Esophagus squamous epithelium (tissue), 5 donors: ENCODE results near the gene TEC. TPM values are rescaled to one million over a fixed set of nuclear protein-coding genes. Genes with fewer than 3 reads are reported as not detected.

Experiments used
- DNase-seq: peaks from one replicate; lab custom pipeline; 2025; lab: John Stamatoyannopoulos, UW
- H3K27ac ChIP-seq, 4 donors: fragments of 200-600 bp; sonication (generic); one replicate each; pipeline ENCODE4 v1.5.1; 2016 to 2019; ENCODE audit warnings: mild to moderate bottlenecking in 1 of 4
- H3K27me3 ChIP-seq, 4 donors: fragments of 200-600 bp; sonication (generic); 1 replicate in 3 of 4; 2 replicates in 1 of 4; pipeline versions ENCODE4 v1.5.1 to v1.6.0; 2017 to 2021; ENCODE audit warnings: antibody characterized with exemption in 1 of 4
- H3K36me3 ChIP-seq, 3 donors: fragments of 200-600 bp; sonication (generic); one replicate each; pipeline ENCODE4 v1.5.1; 2016 to 2019
- H3K4me1 ChIP-seq, 3 donors: fragments of 200-600 bp; sonication (generic); one replicate each; pipeline ENCODE4 v1.5.1; 2017 to 2019
- H3K4me3 ChIP-seq, 4 donors: fragments of 200-600 bp; sonication (generic); 1 replicate in 3 of 4; 2 replicates in 1 of 4; pipeline ENCODE4 v1.5.1; 2016 to 2019; ENCODE audit warnings: mild to moderate bottlenecking in 2 of 4, moderate library complexity in 1 of 4
- H3K9me3 ChIP-seq, 3 donors: fragments of 200-600 bp; sonication (generic); one replicate each; pipeline ENCODE4 v1.5.1; 2016 to 2019
- POLR2A ChIP-seq, 4 donors: fragments of 450-650 bp; IDR thresholded peaks; one replicate each; pipeline ENCODE4 v1.6.1; 2017; ENCODE audit warnings: antibody characterized with exemption in 4 of 4, mild to moderate bottlenecking in 4 of 4, moderate library complexity in 3 of 4
- WGBS, 2 donors: methylation state at CpG; one replicate each; pipeline ENCODE4 v1.1.5; 2018; 5-methylcytosine and 5-hydroxymethylcytosine counted together
- intact Hi-C: fragments of 100-400 bp; cut with DNase I; formaldehyde crosslinking; loops from one replicate; pipeline ENCODE4 v1.15.0; 2022
- total RNA-seq, 4 donors: library from RNA; depleted of rRNA; stranded (reverse); fragments of >200 nt; gene quantifications; one replicate each; pipeline ENCODE4 v1.1.0, GENCODE V29; 2016
- TF ChIP-seq, protein P1 (sequence below), 6 experiments: fragments of 450-650 bp in 4 of 6; fragments of 200-600 bp in 2 of 6; sonication (generic) in 2 of 6; IDR thresholded peaks; one replicate each; pipeline ENCODE4 v1.5.1; 2016 to 2019; ENCODE audit warnings: antibody characterized with exemption in 6 of 6, mild to moderate bottlenecking in 4 of 6, moderate library complexity in 4 of 6
- donor health status: DM: yes; HTN: yes; CAD: no.

The TEC gene
- total RNA-seq, 4 donors from 2014 or later: 3.8 to 8.6 (median 7.2) TPM

GRCh38 chr4:48203819-48204218, 65.8 kb downstream of the TEC start:
- Histone ChIP-seq H3K4me1 (no peaks in the 10 kb centered on the region), H3K27ac (no peak overlapping the region), H3K9me3 (no peaks in the 10 kb centered on the region), H3K4me3 (no peak overlapping the region), H3K27me3 (no peaks in the 10 kb centered on the region), H3K36me3 (no peaks in the 10 kb centered on the region)
- DNase-seq: no peak
- intact Hi-C loops: no loop called here
- WGBS, 2 donors: 56 to 77% methylated on average over 3 of the region's 3 CpGs
- TF ChIP-seq POLR2A (IDR thresholded peaks at IDR 0.05): no peak
- TF ChIP-seq, protein P1, sequence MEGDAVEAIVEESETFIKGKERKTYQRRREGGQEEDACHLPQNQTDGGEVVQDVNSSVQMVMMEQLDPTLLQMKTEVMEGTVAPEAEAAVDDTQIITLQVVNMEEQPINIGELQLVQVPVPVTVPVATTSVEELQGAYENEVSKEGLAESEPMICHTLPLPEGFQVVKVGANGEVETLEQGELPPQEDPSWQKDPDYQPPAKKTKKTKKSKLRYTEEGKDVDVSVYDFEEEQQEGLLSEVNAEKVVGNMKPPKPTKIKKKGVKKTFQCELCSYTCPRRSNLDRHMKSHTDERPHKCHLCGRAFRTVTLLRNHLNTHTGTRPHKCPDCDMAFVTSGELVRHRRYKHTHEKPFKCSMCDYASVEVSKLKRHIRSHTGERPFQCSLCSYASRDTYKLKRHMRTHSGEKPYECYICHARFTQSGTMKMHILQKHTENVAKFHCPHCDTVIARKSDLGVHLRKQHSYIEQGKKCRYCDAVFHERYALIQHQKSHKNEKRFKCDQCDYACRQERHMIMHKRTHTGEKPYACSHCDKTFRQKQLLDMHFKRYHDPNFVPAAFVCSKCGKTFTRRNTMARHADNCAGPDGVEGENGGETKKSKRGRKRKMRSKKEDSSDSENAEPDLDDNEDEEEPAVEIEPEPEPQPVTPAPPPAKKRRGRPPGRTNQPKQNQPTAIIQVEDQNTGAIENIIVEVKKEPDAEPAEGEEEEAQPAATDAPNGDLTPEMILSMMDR (IDR thresholded peaks at IDR 0.05): no peak

DNA sequence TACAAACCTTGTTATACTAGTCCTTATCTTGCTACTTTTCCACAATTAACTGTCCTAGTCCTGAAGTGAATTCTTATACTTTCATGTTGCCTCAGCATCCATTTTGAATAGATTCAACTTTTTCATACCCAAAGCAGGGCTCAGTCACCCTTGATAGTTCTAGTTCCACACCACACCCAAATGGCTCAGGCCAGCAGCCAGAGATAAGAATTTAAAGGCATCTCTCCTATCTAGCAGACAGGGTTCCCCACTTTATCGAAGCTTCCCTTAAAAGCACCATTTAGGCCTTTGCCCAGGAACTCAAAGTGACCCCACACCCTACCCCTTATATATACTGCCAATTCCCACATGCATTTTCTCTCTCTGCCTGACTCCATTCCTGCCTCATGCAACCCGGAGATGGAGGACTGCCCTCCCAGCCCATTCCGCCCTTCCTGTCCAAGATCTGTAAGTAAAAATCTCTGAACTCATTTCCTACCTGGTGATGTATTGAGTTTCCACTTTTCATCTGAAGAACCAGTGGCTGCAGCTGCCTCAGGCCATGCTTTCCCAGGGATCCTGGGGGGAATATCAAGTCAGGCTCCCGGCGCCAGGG, 71.9 kb downstream of the TEC start:
- no peak overlapping the region for H3K27ac ChIP-seq
- no peak for DNase-seq
- H3K9me3 ChIP-seq: no peaks in the 10 kb centered on the region
- no peaks in the 10 kb centered on the region for H3K36me3 ChIP-seq
- intact Hi-C loops: no loop called here
- peaks cover 0 to 13% (median 6%) of the 10 kb centered on the region in 3 donors for H3K4me1 ChIP-seq
- no peak overlapping the region for H3K4me3 ChIP-seq
- 87 to 93% methylated on average over 3 to 5 of the region's 5 CpGs for WGBS, 2 donors
- TF ChIP-seq POLR2A (IDR thresholded peaks at IDR 0.05): no peak
- H3K27me3 ChIP-seq: no peaks in the 10 kb centered on the region

GRCh38 chr4:48196758-48197504, 72.7 kb downstream of the TEC start:
- Histone ChIP-seq H3K4me3 (no peak overlapping the region), H3K9me3 (no peaks in the 10 kb centered on the region), H3K4me1 (peaks cover 0 to 13% (median 6%) of the 10 kb centered on the region in 3 donors), H3K27ac (no peak overlapping the region), H3K36me3 (no peaks in the 10 kb centered on the region), H3K27me3 (no peaks in the 10 kb centered on the region)
- intact Hi-C loops: no loop called here
- no peak for DNase-seq
- 84 to 88% methylated on average over 9 of the region's 9 CpGs for WGBS, 2 donors
- no peak for TF ChIP-seq POLR2A (IDR thresholded peaks at IDR 0.05)
- TF ChIP-seq, protein P1 (IDR thresholded peaks at IDR 0.05): no peak

DNA sequence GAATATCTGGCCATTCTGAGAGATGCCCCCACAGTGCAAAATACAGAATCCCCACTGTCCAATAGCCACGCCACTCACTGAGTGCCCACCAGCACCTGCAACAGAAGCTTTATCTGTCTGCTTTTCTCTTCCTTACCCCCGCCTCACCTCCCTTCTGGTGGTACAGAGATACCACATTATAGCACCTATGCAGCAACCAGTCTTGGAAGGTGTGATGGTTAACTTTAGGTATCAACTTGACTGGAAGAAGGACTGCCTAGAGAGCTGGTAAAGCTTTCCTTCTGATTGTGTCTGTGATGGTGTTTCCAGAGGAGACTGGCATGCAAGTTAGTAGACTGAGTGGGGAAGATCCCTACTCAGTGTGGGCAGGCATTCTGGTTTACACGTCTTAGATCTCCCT, 73.8 kb downstream of the TEC start:
- Histone ChIP-seq H3K36me3 (no peaks in the 10 kb centered on the region), H3K4me1 (peaks cover 0 to 13% (median 6%) of the 10 kb centered on the region in 3 donors), H3K9me3 (no peaks in the 10 kb centered on the region), H3K4me3 (no peak overlapping the region), H3K27ac (no peak overlapping the region), H3K27me3 (no peaks in the 10 kb centered on the region)
- TF ChIP-seq, protein P1 (IDR thresholded peaks at IDR 0.05): no peak
- no peak for TF ChIP-seq POLR2A (IDR thresholded peaks at IDR 0.05)
- 86 to 88% methylated on average over 3 of the region's 3 CpGs for WGBS, 2 donors
- no peak for DNase-seq
- intact Hi-C loops: no loop called here

- H3K4me1 ChIP-seq: peaks cover 0 to 13% (median 6%) of the 10 kb centered on the region in 3 donors
- DNase-seq: no peak
- H3K4me3 ChIP-seq: no peak overlapping the region
- no peaks in the 10 kb centered on the region for H3K36me3 ChIP-seq
- H3K9me3 ChIP-seq: no peaks in the 10 kb centered on the region
- H3K27me3 ChIP-seq: no peaks in the 10 kb centered on the region
- intact Hi-C loops: no loop called here
- WGBS, 2 donors: 0 to 16% methylated on average over 3 of the region's 3 CpGs
- TF ChIP-seq POLR2A (IDR thresholded peaks at IDR 0.05): no peak
- TF ChIP-seq, protein P1 (IDR thresholded peaks at IDR 0.05): no peak
- H3K27ac ChIP-seq: no peak overlapping the region
Measured at GRCh38 chr4:48195374-48195773, 74.3 kb downstream of the TEC start.
